ENCODE results near the gene ASL. TPM values are rescaled to one million over a fixed set of nuclear protein-coding genes. Genes with fewer than 3 reads are reported as not detected.
A peak's percentile ranks its signal among the peaks of the same experiment; 100 is the strongest.

ASL gene
- total and polyA plus RNA-seq, 8 donors = 15.6 to 63.2 (median 25.6) TPM

GRCh38 chr7:66050337-66050957 lies 25.2 kb upstream of the ASL start:
- H3K9me3 ChIP-seq = no peaks in the 10 kb centered on the region
- H3K36me3 ChIP-seq = no peaks in the 10 kb centered on the region
- FAIRE-seq (no peak), DNase-seq (no peak), ATAC-seq (no peak)
- intact Hi-C loops (cut with DNase I) = no loop called here
- no peak for TF ChIP-seq CTCF (IDR thresholded peaks at IDR 0.05)
- H3K27me3 ChIP-seq = no peaks in the 10 kb centered on the region
- H3K27ac ChIP-seq = peak overlapping the region in 3 of 4 donors; percentile 20 to 34 (median 22)
- no peaks in the 10 kb centered on the region for H3K4me1 ChIP-seq
- H3K4me3 ChIP-seq = no peak overlapping the region
- WGBS, 2 donors = 79% methylated on average over 7 of the region's 7 CpGs

GRCh38 chr7:66050990-66051448 lies 24.6 kb upstream of the ASL start:
- Histone ChIP-seq H3K27me3 (no peaks in the 10 kb centered on the region), H3K36me3 (no peaks in the 10 kb centered on the region), H3K4me3 (no peak overlapping the region), H3K9me3 (no peaks in the 10 kb centered on the region), H3K4me1 (no peaks in the 10 kb centered on the region), H3K27ac (peak overlapping the region in 3 of 4 donors; percentile 20 to 34 (median 22))
- peak in 4 of 6 donors; percentile 24 to 79 (median 36) for DNase-seq
- no peak for FAIRE-seq
- intact Hi-C loops (cut with DNase I) = no loop called here
- peak; percentile 74 to 89 (median 85) for ATAC-seq
- TF ChIP-seq CTCF (IDR thresholded peaks at IDR 0.05) = no peak
- 27 to 28% methylated on average over 3 of the region's 3 CpGs for WGBS, 2 donors

- DNase-seq (no peak), ATAC-seq (no peak), FAIRE-seq (no peak)
- no peak overlapping the region for H3K4me3 ChIP-seq
- WGBS, 2 donors = 79 to 85% methylated on average over 6 of the region's 6 CpGs
- no peaks in the 10 kb centered on the region for H3K27me3 ChIP-seq
- H3K27ac ChIP-seq = no peak overlapping the region
- H3K4me1 ChIP-seq = no peaks in the 10 kb centered on the region
- no peaks in the 10 kb centered on the region for H3K9me3 ChIP-seq
- no peak for TF ChIP-seq CTCF (IDR thresholded peaks at IDR 0.05)
- H3K36me3 ChIP-seq = no peaks in the 10 kb centered on the region
- intact Hi-C loops (cut with DNase I) = no loop called here
These were observed 23.2 kb upstream of the ASL start for GRCh38 chr7:66052447-66052846.

GRCh38 chr7:66054063-66054462 lies 21.6 kb upstream of the ASL start:
- H3K4me1 ChIP-seq = no peaks in the 10 kb centered on the region
- no peak overlapping the region for H3K4me3 ChIP-seq
- 61 to 74% methylated on average over 6 of the region's 6 CpGs for WGBS, 2 donors
- H3K27me3 ChIP-seq = no peaks in the 10 kb centered on the region
- H3K27ac ChIP-seq = no peak overlapping the region
- FAIRE-seq (no peak), ATAC-seq (no peak), DNase-seq (no peak)
- no peak for TF ChIP-seq CTCF (IDR thresholded peaks at IDR 0.05)
- no peaks in the 10 kb centered on the region for H3K9me3 ChIP-seq
- intact Hi-C loops (cut with DNase I) = no loop called here
- no peaks in the 10 kb centered on the region for H3K36me3 ChIP-seq

GRCh38 chr7:66055321-66055956 lies 20.2 kb upstream of the ASL start:
- no peak for TF ChIP-seq CTCF (IDR thresholded peaks at IDR 0.05)
- no peak for FAIRE-seq
- Histone ChIP-seq H3K9me3 (no peaks in the 10 kb centered on the region), H3K27ac (no peak overlapping the region), H3K27me3 (no peaks in the 10 kb centered on the region), H3K4me3 (no peak overlapping the region), H3K4me1 (no peaks in the 10 kb centered on the region), H3K36me3 (no peaks in the 10 kb centered on the region)
- intact Hi-C loops (cut with DNase I) = no loop called here
- no peak for ATAC-seq
- no peak for DNase-seq
- 81 to 82% methylated on average over 9 of the region's 9 CpGs for WGBS, 2 donors
